COLO668 (cell line): ENCODE results near the gene GATA2.

Source experiments
- DNase-seq: peaks from one replicate; lab custom pipeline; 2025; ENCODE audit not compliant: unreplicated experiment; lab: John Stamatoyannopoulos, UW

The GATA2 gene

DNA sequence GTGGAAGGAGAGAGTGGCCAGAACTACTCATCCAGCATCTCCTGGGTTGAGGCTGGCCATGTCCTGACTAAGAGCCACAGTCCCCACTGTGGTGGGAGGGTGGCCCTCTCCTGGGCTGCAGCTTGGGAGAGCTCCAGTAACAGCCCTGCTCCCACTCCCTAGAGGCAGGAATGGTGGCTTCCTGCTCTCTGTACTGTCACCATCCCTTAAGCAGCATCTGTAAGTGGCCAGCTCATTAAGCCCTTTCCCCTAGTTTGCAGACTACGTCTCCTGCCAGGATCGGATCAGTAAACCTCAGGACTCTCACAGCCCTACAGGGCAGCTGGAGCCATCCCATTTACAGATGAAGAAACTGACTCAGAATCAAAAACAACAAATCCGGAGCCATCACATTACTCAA lies 56.8 kb downstream of the GATA2 start:
- no peak for DNase-seq

DNA sequence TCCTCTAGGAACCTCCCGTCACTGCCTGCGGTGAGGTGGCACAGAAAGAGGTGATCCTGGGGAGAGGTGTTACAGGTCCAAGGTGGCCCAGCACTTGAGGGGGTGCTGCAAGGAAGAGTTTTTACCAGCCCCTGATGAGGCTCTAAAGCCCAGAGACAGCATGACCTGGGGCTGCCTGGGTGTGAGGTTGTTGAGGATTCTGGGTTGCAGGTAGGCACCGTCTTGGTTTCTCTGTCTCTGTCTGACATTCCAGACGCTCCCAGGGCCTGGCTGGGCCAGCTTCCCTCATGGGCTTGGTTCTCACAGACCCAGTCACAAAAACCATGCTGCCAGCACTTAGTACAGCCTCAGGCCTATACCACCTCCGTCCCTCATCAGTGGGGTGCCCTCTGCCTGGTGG lies 57.4 kb downstream of the GATA2 start:
- DNase-seq: no peak

DNA sequence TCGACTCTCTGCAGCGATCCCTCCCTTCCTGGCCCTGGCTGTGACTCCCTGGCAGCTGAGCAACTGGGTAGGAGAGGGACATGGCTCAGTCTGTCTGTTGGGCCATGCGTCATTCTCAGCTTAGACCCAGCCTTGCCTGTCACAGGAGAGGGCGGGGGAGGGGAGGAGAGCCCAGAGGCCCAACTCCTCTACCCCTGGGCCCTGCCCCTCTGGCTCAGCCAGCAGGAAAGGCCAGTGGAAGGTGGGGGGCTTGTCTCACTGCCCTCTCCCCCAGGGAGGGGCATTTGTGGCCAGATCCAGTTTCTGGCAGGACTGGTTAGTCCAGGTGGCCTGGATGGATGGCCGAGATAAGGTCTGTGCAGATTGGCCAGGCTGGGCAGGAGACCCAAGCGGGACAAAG lies 57.9 kb downstream of the GATA2 start:
- DNase-seq: no peak

DNA sequence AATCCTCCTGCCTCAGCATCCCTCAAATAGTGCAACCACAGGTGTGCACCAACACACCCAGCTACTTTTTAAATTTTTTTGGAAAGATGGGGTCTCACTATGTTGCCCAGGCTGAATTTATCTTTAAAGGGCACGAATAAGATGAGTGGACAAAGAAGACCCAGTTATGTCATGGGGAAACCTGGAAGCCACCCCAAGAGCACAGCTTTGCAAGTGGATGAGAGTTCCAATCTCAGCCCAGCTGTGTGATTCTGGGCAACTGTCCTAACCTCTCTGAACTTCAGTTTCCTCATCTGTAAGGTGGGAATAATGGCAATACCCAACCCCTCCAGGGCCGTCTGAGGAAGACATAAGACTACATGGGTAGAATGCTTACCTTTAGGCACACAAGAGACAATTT lies 58.5 kb downstream of the GATA2 start:
- DNase-seq: no peak

DNA sequence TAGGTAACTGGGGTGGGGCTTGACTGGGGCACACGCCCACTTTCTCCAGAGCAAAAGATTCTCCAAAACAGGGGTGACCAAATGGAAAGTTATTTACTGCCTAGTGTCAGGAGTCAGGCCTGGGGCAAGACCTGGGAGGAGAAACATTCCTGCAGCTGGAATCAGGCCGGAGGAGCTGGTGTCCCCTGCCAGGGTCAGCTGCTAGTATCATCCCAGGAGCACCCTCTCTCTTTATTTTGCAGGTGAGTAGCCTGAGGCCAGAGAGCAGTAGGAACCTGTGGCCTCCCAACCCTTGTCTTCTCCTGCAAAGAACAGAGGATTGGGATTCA lies 59.2 kb downstream of the GATA2 start:
- no peak for DNase-seq

DNA sequence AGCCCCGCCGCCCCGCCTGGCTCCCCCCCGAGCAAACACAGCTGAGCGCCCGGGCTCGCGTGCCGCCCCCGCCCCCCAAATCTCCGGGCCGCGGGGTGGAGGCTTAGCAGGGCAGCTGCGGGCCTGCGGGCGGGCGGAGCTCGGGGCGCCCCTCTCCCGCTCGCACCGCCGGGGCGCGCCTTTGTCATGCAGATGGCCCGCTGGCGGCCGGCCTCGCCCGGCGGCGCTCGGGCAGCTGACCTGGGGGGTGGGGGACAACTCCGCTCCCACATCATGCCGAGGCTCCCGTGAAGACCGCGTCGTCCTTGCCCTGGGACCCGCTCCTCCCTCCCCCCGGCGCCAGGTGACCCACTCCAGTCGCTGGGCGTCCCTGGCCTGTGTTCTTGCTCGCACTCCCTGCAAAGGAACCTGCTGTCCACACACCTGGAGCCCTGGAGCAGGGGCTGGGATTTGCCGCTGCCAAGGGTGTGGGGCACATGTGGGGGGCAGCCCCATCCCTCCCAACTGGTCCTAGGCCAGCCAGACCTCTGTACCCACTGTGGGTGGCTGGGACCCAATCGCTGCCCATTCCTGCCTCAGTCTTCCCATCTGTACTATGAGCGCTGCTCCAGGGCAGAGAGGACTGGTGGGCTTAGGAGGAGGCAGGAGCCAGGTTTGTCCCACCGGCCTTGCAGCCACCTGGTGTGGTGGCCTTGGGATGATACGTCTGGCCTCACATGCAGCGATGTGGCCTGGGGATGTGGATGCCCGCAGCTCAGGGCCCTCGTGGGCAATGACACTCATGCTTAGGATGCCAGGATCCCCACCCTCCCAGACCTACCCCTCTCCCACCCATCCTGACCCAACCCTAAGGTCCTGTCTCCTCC lies 59.8 kb downstream of the GATA2 start:
- DNase-seq: peak; percentile 53

DNA sequence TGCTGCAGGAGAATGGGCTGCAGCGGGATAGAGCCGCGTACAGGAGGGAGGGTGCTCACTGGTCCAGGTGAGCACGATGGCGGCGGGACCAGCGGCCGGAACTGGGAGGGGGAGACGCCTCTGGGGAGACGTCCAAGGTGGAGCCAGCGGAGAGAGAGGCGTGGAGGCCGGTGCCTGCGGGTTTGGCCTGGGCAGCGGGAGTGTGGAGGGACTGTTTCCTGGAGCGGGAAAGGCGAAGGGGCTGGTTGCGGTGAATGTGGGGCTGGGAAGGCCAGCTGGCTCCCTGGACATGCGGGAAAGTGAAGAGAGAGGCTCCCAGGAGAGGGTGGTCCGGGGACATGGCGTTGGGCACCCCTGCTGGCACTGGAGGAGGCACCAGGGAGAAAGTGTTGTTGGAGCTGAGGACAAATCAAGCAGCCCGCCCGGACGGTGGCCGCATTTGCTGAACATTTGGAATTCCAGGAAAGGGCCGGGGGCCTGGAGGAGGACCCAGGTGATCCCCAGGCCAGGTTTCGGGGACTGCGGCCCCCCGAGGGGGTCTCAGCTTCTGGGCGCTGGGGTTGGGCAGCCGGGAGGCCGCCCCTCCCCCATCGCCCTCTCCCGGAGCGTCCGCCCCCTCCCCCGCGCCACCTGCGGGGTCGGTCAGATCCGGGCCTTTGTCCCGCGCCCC lies 60.6 kb downstream of the GATA2 start:
- DNase-seq: peak; percentile 39

DNA sequence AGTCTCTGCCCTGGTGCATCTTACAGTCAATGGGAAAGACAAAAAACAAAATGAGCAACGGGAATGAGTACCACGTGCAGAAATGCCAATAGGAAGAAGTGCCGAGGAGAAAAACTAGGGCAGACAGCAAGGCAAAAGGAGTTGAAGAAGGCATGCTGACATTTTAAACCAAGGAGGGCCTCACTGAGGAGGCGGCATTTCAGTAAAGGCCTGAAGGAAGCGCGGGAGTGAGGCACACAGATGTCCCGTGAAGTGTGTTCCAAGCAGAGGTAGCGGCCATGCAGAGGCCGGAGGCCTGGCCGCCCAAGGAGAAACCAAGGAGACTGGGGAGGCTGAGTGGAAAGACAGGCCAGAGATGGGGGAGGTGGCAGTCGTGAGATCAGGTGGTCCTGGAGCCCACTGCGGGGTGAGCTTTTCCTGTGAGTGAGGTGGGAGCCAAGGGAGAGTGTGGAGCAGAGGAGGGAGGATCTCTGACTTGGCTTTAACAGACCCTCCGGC lies 61.1 kb downstream of the GATA2 start:
- DNase-seq: no peak

DNA sequence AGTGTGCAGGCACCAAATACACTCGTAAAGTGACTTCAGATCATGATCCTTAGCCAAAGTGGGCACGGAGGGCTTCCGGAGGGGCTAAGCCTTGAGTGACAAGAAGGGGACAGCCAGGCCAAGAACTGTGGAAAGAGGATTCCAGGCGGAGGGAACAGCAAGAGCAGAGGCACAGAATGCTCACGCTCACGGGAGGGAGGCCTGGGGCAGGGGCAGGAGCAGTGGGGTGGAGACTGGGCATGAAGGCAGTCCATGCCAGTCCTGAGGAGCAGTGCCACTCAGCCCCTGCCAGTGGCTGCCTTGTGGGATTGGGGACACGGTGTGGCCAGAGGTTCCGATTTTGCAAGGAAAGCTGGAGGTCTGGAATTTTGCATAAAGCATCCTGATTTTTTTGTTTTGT lies 62.3 kb downstream of the GATA2 start:
- DNase-seq: no peak

DNA sequence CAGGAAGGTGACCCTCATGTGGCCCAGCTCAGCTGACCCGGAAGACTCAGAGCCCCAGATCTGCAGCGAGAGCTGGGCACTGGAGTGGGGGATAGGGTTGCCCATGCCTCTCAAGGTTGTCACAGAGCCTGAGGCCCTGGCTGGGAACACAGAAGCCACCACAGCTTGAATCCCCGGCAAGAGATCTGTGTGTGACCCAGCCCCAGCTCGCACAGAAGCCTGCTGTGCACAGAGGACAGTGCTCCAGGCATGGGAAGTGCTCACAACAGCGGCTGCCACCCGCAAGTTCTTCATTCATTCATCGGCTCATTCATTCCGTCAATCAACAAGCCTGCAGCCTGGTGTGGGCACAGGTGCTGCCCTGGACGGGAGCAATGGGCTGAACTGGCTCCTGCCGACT lies 62.7 kb downstream of the GATA2 start:
- no peak for DNase-seq

DNA sequence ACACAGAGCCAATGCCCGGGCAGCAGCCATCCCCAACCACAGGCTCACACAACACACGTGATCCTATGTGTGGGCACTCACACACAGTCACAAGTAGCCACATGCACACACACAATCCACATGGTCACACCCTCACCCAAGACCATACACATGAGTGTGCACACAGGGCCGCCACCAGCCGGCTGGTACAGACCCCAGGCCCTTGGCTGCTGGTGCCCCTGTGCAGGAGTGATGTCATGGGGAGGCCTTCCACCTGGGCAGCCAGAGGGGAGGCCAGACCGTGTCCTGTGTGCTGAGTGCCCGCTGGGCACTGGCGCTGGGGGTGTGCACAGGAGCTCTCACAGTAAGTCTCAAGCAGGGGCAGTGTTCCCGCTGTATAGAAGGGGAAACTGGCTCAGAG lies 63.2 kb downstream of the GATA2 start:
- no peak for DNase-seq
